Astrocyte of the cerebellum (primary cell): ENCODE measurements around the gene CACNA2D2.

Source experiments
- DNase-seq: peaks from one replicate; pipeline ENCODE4 v3.0.0-alpha.2; 2011; ENCODE audit warnings: low read depth
- H3K4me3 ChIP-seq: 2 replicates; pipeline ENCODE4 v1.5.1; 2011; ENCODE audit warnings: mild to moderate bottlenecking, low read depth, low read length, moderate library complexity
- in situ Hi-C: cut with HindIII; loops from 2 replicates; pipeline ENCODE4 v1.10.0; 2017; ENCODE audit warnings: low sequenced_read_pairs
- TF ChIP-seq, protein P1 (sequence below): IDR thresholded peaks from 2 replicates; pipeline ENCODE4 v1.5.1; 2012; ENCODE audit warnings: low read length, low read depth, moderate library complexity, mild to moderate bottlenecking; ENCODE audit errors: missing control alignments

The CACNA2D2 gene

DNA sequence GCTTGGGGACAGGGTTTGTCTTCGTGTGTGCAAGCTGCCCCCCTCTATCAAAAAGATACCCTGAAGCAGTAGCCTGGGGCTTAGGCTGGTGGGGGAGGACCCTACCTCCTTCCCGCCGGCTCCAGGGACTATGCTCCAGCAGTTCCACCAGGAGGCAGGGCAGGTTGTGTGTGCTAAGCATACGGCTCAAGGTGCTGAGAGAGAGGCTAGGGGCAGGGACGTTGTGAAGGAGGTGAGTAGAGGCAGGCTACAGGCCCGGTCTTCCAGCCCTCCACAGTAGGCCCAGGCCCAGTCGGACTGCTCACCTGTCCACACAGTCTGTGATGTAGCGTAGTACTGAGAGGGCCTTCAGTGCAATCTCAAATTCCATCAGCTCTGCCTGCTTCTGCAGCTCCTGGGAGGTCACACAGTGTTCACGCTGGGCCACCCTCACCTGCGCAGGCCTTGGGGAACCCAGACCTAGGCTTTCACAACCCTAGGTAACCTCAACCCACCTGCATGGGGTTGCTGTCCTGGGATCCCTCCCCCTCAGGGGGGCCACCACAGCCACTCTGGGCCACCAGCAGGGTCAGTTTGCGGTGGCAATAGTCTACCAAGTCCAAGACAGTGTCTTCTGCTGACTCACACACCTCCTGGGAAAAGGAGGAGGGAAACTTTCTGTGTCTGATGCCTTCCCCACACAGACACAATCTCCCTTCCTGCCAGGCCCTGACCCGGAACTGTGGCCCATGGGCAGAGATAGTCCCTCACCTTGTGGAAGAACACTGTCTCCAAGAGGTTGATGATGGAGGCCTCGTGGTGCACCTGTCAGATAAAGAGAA, 160.4 kb downstream of the CACNA2D2 start:
- no peak for DNase-seq
- TF ChIP-seq, protein P1, sequence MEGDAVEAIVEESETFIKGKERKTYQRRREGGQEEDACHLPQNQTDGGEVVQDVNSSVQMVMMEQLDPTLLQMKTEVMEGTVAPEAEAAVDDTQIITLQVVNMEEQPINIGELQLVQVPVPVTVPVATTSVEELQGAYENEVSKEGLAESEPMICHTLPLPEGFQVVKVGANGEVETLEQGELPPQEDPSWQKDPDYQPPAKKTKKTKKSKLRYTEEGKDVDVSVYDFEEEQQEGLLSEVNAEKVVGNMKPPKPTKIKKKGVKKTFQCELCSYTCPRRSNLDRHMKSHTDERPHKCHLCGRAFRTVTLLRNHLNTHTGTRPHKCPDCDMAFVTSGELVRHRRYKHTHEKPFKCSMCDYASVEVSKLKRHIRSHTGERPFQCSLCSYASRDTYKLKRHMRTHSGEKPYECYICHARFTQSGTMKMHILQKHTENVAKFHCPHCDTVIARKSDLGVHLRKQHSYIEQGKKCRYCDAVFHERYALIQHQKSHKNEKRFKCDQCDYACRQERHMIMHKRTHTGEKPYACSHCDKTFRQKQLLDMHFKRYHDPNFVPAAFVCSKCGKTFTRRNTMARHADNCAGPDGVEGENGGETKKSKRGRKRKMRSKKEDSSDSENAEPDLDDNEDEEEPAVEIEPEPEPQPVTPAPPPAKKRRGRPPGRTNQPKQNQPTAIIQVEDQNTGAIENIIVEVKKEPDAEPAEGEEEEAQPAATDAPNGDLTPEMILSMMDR: no peak
- in situ Hi-C loops: no loop called here
- no peak overlapping the region for H3K4me3 ChIP-seq

DNA sequence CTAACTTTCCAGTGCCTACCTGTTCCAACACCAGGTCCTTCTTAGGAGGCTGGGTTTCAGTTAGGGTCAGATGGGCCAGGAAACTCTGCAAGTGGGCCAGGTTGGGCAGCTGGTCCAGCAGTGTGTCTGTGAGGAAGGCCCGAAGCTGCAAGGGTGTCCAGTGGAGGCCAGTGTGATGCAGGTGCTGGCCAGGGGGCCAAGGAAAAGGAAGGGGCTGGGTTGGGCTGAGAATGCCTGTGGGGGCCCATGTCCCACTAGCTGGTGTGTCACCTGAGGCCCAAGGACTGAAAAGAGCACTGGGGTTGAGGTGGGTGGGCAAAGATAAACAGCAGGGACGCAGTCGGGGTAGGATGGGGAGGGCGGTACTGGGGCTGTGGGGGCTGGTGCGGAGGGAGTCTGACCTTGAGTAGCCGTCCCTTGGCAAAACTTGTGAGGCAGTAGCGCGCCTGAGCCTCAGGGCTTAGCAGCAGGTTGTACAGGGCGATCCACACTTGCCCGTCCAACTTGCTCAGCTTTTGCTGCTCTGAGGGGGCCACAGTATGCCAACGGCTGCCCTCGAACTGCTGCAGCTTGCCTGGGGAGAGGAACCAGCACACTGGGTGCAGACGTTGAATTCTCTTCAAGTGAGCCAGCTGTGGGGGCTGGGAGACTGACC, 161.3 kb downstream of the CACNA2D2 start:
- TF ChIP-seq, protein P1: no peak
- in situ Hi-C loops: no loop called here
- no peak for DNase-seq
- no peak overlapping the region for H3K4me3 ChIP-seq

DNA sequence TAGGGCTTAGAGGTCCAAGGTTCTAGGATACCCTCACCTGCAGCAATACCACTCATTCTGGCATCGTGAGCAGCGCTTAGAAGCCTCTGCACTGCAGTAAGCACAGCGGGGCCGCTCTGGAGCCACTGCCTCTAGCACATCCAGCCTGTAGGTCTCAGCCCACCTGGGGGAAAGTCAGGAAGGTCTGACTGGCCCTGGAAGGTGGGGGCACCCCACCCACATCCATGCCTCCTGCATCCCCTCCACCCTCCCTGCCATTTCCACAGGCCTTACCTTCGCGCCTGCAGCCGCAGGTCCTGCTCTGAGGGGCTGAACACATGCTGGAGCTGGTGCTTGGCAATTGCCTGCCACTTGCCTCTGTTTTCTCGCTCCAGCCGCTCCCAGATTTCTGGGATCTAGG, 161.9 kb downstream of the CACNA2D2 start:
- in situ Hi-C loops: no loop called here
- DNase-seq: no peak
- H3K4me3 ChIP-seq: no peak overlapping the region
- TF ChIP-seq, protein P1: no peak

DNA sequence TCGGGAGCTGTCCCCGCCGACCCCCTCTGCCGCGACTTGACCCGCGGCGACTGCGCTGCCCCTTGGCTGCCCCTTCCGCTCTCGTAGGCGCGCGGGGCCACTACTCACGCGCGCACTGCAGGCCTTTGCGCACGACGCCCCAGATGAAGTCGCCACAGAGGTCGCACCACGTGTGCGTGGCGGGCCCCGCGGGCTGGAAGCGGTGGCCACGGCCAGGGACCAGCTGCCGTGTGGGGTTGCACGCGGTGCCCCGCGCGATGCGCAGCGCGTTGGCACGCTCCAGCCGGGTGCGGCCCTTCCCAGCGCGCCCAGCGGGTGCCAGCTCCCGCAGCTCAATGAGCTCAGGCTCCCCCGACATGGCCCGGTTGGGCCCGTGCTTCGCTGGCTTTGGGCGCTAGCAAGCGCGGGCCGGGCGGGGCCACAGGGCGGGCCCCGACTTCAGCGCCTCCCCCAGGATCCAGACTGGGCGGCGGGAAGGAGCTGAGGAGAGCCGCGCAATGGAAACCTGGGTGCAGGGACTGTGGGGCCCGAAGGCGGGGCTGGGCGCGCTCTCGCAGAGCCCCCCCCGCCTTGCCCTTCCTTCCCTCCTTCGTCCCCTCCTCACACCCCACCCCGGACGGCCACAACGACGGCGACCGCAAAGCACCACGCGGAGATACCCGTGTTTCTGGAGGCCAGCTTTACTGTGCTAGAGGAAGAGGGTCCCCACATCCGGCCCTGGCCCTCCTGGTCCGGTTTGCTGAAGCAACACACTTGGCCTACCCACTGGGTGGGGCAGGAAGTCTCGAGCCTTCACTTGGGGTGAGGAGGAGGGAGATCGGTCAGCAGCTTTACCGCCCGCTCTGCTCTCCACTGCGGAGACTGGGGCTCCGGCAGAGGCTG, 162.7 kb downstream of the CACNA2D2 start, which contains the start of gene RASSF1:
TSS of gene RASSF1 (minus strand) at position 389 of the 882 bp plus-strand sequence. CDS start at position 358, 31 bp downstream.
- no peak for DNase-seq
- TF ChIP-seq, protein P1: no peak
- H3K4me3 ChIP-seq: no peak within 1 kb of the TSS
- in situ Hi-C loops: no loop called here

DNA sequence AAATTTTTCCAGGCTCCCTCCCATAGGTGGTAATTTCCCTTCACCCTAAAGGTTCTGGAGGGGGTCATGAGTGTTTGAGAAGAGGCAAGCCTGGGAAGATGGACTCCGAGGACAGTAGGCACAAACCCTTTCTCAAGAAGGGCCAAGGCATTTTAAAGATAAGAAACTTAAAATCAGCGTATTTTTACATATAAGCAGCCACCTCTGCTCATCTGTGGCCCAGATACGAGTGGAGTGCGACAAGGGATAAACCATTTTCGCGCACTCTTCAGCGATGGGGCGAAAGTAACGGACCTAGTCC, 163.3 kb downstream of the CACNA2D2 start:
- no peak for DNase-seq
- no peak overlapping the region for H3K4me3 ChIP-seq
- TF ChIP-seq, protein P1: no peak
- in situ Hi-C loops: no loop called here

DNA sequence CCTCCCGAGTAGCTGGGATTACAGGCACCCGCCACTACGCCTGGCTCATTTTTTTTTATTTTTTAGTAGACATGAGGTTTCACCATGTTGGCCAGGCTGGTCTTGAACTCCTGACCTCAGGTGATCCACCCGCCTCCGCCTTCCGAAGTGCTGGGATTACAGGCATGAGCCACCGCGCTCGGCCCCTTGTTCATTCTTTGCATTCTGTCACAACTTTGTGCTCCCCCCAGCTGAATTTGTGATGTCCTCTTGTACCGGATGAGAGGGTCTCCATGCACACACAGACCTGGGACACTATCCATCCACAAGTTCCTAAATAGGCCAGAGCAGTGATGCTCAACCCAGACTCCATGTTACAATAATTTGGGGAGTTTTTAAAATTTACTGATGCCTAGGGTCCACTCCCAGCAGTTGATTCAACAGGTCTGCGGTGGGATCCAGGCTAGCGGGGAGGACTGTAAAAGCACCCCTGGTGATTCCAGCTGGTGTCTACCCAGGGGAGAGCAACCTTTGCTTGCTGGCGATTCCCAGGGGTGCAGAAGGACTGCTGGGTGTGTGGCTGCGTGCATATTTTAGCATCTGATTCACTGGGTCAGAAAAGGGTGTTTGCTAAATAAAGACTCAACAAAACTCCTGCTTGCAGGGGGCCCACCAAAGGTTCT, 163.8 kb downstream of the CACNA2D2 start:
- no peak for DNase-seq
- in situ Hi-C loops: no loop called here
- H3K4me3 ChIP-seq: no peak overlapping the region
- TF ChIP-seq, protein P1: no peak
